ENCODE measurements around the gene PI4KB. TPM values are rescaled to one million over a fixed set of nuclear protein-coding genes. Genes with fewer than 3 reads are reported as not detected.

PI4KB gene
- total and polyA plus RNA-seq, 2 of the 13 experiments (the other 11 are each of a cell fraction or from before 2014, with no cell fraction given) = 19.5 to 29.3 TPM

DNA sequence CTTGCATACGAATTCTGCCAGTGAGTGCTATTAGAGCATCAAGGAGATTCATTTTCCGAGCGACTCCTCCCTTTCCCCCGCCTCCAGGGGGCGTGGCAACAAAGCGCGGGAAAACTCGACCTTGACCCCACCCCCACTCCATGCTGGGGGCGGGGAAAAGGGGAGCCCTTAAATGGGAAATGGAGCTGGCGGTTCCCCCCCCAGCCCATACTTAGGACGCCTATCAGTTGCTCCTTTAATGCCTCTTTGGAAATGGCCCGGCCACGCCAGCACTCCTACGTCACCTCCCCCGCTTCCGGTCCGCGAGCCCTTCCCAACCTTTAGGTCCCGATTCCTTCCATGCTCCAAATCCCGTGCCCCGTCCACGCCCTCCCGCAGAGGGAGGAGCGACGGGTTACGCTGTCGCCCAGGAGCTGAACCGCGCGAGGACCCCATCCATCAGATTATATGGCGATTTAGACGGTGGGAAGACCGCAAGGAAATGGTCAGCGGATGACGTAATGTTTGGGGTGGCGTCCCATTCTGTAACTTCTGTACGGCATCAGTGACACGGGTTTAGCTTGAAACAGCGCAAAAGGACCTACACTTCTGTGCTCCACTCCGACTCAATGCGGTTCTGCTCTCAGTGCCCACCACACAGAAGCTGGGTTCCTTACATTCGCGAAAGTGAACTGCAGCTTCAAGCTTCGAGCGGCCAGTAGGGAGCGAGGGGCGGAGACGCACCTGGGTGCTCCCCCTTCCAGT lies 45.8 kb downstream of the PI4KB start (continued):
- TF ChIP-seq, protein P1, sequence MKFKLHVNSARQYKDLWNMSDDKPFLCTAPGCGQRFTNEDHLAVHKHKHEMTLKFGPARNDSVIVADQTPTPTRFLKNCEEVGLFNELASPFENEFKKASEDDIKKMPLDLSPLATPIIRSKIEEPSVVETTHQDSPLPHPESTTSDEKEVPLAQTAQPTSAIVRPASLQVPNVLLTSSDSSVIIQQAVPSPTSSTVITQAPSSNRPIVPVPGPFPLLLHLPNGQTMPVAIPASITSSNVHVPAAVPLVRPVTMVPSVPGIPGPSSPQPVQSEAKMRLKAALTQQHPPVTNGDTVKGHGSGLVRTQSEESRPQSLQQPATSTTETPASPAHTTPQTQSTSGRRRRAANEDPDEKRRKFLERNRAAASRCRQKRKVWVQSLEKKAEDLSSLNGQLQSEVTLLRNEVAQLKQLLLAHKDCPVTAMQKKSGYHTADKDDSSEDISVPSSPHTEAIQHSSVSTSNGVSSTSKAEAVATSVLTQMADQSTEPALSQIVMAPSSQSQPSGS (CRISPR knock-in tag; IDR thresholded peaks at IDR 0.05) = peak; percentile 89
- TF ChIP-seq, protein P2, sequence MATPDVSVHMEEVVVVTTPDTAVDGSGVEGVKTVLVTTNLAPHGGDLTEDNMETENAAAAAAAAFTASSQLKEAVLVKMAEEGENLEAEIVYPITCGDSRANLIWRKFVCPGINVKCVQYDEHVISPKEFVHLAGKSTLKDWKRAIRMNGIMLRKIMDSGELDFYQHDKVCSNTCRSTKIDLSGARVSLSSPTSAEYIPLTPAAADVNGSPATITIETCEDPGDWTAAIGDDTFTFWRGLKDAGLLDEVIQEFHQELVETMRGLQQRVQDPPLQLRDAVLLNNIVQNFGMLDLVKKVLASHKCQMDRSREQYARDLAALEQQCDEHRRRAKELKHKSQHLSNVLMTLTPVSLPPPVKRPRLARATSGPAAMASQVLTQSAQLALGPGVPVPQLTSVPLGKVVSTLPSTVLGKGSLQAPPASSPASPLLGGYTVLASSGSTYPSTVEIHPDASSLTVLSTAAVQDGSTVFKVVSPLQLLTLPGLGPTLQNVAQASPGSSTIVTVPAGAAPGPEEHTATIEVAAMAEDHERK (CRISPR knock-in tag; IDR thresholded peaks at IDR 0.05; ENCODE audit: low read depth) = peak; percentile 34; the same call in 1 of the 2 replicates
- 0 out of 2 replicates have a peak, but pooled peaks have one; percentile 20 for TF ChIP-seq SMYD3 (CRISPR knock-in tag; IDR thresholded peaks at IDR 0.05)
- TF ChIP-seq ZNF775 (CRISPR knock-in tag; IDR thresholded peaks at IDR 0.05; ENCODE audit: borderline replicate concordance) = 0 out of 2 replicates have a peak, but pooled peaks have one; percentile 33
- peak; percentile 81 for TF ChIP-seq AKAP8 (CRISPR knock-in tag; IDR thresholded peaks at IDR 0.05)
- no peak for TF ChIP-seq ARID2 (CRISPR knock-in tag; IDR thresholded peaks at IDR 0.05; ENCODE audit: borderline replicate concordance)
- no peak for TF ChIP-seq CSRNP2 (CRISPR knock-in tag; conservative IDR thresholded peaks at IDR 0.05; ENCODE audit: low read depth)
- TF ChIP-seq ZNF878 (CRISPR knock-in tag; IDR thresholded peaks at IDR 0.05) = peak; percentile 42; the same call in 1 of the 2 replicates
- TF ChIP-seq, protein P3, sequence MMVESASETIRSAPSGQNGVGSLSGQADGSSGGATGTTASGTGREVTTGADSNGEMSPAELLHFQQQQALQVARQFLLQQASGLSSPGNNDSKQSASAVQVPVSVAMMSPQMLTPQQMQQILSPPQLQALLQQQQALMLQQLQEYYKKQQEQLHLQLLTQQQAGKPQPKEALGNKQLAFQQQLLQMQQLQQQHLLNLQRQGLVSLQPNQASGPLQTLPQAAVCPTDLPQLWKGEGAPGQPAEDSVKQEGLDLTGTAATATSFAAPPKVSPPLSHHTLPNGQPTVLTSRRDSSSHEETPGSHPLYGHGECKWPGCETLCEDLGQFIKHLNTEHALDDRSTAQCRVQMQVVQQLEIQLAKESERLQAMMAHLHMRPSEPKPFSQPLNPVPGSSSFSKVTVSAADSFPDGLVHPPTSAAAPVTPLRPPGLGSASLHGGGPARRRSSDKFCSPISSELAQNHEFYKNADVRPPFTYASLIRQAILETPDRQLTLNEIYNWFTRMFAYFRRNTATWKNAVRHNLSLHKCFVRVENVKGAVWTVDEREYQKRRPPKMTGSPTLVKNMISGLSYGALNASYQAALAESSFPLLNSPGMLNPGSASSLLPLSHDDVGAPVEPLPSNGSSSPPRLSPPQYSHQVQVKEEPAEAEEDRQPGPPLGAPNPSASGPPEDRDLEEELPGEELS (CRISPR knock-in tag; IDR thresholded peaks at IDR 0.05) = peak; percentile 27; the same call in 1 of the 2 replicates
- peak; percentile 49 for TF ChIP-seq YY1 (IDR thresholded peaks at IDR 0.05; ENCODE audit: insufficient read depth, insufficient replicate concordance, low read depth, low read length)
- TF ChIP-seq, protein P4, sequence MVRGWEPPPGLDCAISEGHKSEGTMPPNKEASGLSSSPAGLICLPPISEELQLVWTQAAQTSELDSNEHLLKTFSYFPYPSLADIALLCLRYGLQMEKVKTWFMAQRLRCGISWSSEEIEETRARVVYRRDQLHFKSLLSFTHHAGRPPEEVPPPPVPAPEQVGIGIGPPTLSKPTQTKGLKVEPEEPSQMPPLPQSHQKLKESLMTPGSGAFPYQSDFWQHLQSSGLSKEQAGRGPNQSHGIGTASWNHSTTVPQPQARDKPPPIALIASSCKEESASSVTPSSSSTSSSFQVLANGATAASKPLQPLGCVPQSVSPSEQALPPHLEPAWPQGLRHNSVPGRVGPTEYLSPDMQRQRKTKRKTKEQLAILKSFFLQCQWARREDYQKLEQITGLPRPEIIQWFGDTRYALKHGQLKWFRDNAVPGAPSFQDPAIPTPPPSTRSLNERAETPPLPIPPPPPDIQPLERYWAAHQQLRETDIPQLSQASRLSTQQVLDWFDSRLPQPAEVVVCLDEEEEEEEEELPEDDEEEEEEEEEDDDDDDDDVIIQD (CRISPR knock-in tag; IDR thresholded peaks at IDR 0.05; ENCODE audit: low read depth) = 0 out of 2 replicates have a peak, but pooled peaks have one; percentile 9
- TF ChIP-seq RARG (CRISPR knock-in tag; IDR thresholded peaks at IDR 0.05; ENCODE audit: low read depth) = no peak
- TF ChIP-seq TEAD3 (CRISPR knock-in tag; optimal IDR thresholded peaks at IDR 0.05; ENCODE audit: borderline replicate concordance) = peak; percentile 16
- TF ChIP-seq SOX6 (IDR thresholded peaks at IDR 0.05) = no peak
- TF ChIP-seq SOX6 (CRISPR knock-in tag; IDR thresholded peaks at IDR 0.05) = peak; percentile 27; the same call in 1 of the 2 replicates
- peak; percentile 33; the same call in 1 of the 2 replicates for TF ChIP-seq IRF9 (CRISPR knock-in tag; IDR thresholded peaks at IDR 0.05; ENCODE audit: borderline replicate concordance)
- TF ChIP-seq ZBTB42 (CRISPR knock-in tag; IDR thresholded peaks at IDR 0.05) = 0 out of 2 replicates have a peak, but pooled peaks have one; percentile 54

All from HepG2 (cell line).